Tibial nerve (tissue), 4 donors: ENCODE results near the gene TANK. TPM values are rescaled to one million over a fixed set of nuclear protein-coding genes. Genes with fewer than 3 reads are reported as not detected.
"Not testable (repeated sequence)": the region's sequence is repeated elsewhere in the genome, so short reads cannot be mapped to it uniquely, and the experiment has no call there.

ENCODE experiments used
- DNase-seq, 2 donors: peaks; one replicate each; pipeline ENCODE4 v3.0.0-alpha.2; 2019; ENCODE audit warnings: low spot score in 2 of 2
- H3K27ac ChIP-seq, 4 donors: fragments of 200-600 bp; sonication (generic) in 3 of 4; one replicate each; pipeline ENCODE4 v1.5.1; 2017 to 2019; ENCODE audit warnings: mild to moderate bottlenecking in 1 of 4
- H3K27me3 ChIP-seq, 2 donors: fragments of 200-600 bp; sonication (generic) in 1 of 2; one replicate each; pipeline versions ENCODE4 v1.5.1 to v1.6.0; 2017 to 2019
- H3K36me3 ChIP-seq, 3 donors: fragments of 200-600 bp; sonication (generic); one replicate each; pipeline ENCODE4 v1.5.1; 2018 to 2019
- H3K4me1 ChIP-seq, 4 donors: fragments of 200-600 bp; sonication (generic) in 3 of 4; one replicate each; pipeline ENCODE4 v1.5.1; 2017 to 2019
- H3K4me3 ChIP-seq, 4 donors: fragments of 200-600 bp; sonication (generic) in 3 of 4; one replicate each; pipeline ENCODE4 v1.5.1; 2017 to 2019; ENCODE audit warnings: mild to moderate bottlenecking in 1 of 4, moderate library complexity in 1 of 4
- H3K9me3 ChIP-seq, 4 donors: fragments of 200-600 bp; sonication (generic) in 3 of 4; one replicate each; pipeline ENCODE4 v1.5.1; 2017 to 2019
- CTCF ChIP-seq, 5 experiments: fragments of 200-600 bp in 3 of 5; fragments of 450-650 bp in 2 of 5; sonication (generic) in 3 of 5; IDR thresholded peaks; one replicate each; pipeline ENCODE4 v1.5.1; 2016 to 2019; ENCODE audit warnings: antibody characterized with exemption in 5 of 5, mild to moderate bottlenecking in 3 of 5, moderate library complexity in 2 of 5
- EP300 ChIP-seq, 2 donors: sonication (generic); formaldehyde crosslinking; IDR thresholded peaks; one replicate each; pipeline ENCODE4 v1.6.1; 2017; ENCODE audit warnings: antibody characterized with exemption in 2 of 2, mild to moderate bottlenecking in 1 of 2
- POLR2A ChIP-seq, 2 donors: fragments of 450-650 bp; IDR thresholded peaks; one replicate each; pipeline ENCODE4 v1.6.1; 2017; ENCODE audit warnings: antibody characterized with exemption in 2 of 2, mild to moderate bottlenecking in 2 of 2, moderate library complexity in 2 of 2
- WGBS, 2 donors: methylation state at CpG; one replicate each; pipeline ENCODE4 v1.1.5; 2018; 5-methylcytosine and 5-hydroxymethylcytosine counted together
- total RNA-seq, 4 donors: library from RNA; depleted of rRNA; stranded (reverse); fragments of >200 nt; gene quantifications; one replicate each; pipeline ENCODE4 v1.1.0, GENCODE V29; 2016

The TANK gene
- total RNA-seq, 4 donors from 2014 or later: 54.4 to 83.5 (median 75.1) TPM

GRCh38 chr2:161250864-161251436, 90.7 kb downstream of the TANK start:
- 24 to 33% methylated on average over 2 of the region's 2 CpGs for WGBS, 2 donors
- Histone ChIP-seq H3K36me3 (no peaks in the 10 kb centered on the region), H3K27ac (no peak overlapping the region), H3K4me1 (no peaks in the 10 kb centered on the region), H3K4me3 (no peak overlapping the region), H3K27me3 (no peaks in the 10 kb centered on the region), H3K9me3 (no peaks in the 10 kb centered on the region)
- TF ChIP-seq CTCF (IDR thresholded peaks at IDR 0.05) (peak in 2 of 5 experiments; percentile 11 to 24), EP300 (IDR thresholded peaks at IDR 0.05) (no peak)
- DNase-seq: no peak

DNA sequence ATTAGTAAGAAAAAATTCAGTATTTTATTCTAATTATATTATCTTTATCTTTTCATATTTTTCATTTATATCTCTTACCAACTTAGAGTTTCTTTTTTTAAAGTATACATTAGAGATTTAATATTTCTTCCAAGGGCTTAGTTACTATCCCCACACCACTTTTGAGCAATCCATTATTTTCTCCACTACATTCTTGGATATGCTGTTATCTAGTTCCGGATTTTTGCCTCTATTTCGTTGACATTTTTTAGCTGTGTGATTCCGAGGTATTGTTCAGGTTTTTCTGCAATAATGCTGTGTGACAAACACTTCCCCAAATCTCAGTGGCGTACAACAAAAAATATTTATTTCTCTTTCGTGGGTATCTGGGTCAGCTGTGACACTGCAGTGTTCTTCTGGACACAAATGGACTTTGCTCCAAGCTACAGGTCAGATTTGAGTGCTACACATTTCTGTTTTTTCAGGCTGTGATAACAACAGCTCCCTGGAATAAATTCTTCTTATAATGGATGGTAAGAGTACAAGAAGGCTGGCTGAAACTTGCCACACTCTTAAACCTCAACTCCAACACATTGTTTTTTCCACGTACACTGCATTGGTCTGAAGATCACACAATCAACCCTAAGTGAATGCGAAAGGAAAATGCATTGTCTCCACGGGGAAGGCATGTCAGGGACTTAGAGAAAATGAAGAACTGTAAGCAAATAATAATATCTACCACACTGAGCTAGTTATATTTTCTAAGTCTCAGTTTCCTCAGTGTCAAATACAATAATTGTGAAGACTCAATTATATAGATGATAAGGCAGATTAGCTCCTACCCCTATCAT, 97.1 kb downstream of the TANK start:
- no peak overlapping the region for H3K4me3 ChIP-seq
- TF ChIP-seq POLR2A (IDR thresholded peaks at IDR 0.05) (no peak), EP300 (IDR thresholded peaks at IDR 0.05) (no peak), CTCF (IDR thresholded peaks at IDR 0.05) (no peak)
- no peaks in the 10 kb centered on the region for H3K36me3 ChIP-seq
- no peaks in the 10 kb centered on the region for H3K27me3 ChIP-seq
- H3K9me3 ChIP-seq: no peaks in the 10 kb centered on the region
- 86 to 87% methylated on average over 8 of the region's 8 CpGs for WGBS, 2 donors
- no peaks in the 10 kb centered on the region for H3K4me1 ChIP-seq
- no peak overlapping the region for H3K27ac ChIP-seq
- DNase-seq: no peak

GRCh38 chr2:161265874-161266273, 105.6 kb downstream of the TANK start:
- Histone ChIP-seq H3K9me3 (no peaks in the 10 kb centered on the region), H3K27me3 (no peaks in the 10 kb centered on the region), H3K27ac (no peak overlapping the region), H3K36me3 (no peaks in the 10 kb centered on the region), H3K4me1 (no peaks in the 10 kb centered on the region), H3K4me3 (no peak overlapping the region)
- 95 to 97% methylated on average over 11 of the region's 11 CpGs for WGBS, 2 donors
- DNase-seq: no peak
- TF ChIP-seq EP300 (IDR thresholded peaks at IDR 0.05): no peak
- no peak for TF ChIP-seq CTCF (IDR thresholded peaks at IDR 0.05)
- TF ChIP-seq POLR2A (IDR thresholded peaks at IDR 0.05): no peak

GRCh38 chr2:161269111-161269510, 108.9 kb downstream of the TANK start:
- WGBS, 2 donors: 88 to 98% methylated on average over 3 of the region's 3 CpGs
- Histone ChIP-seq H3K4me1 (no peaks in the 10 kb centered on the region), H3K27ac (no peak overlapping the region), H3K36me3 (no peaks in the 10 kb centered on the region), H3K9me3 (peaks cover 0 to 3% (median 0%) of the 10 kb centered on the region in 4 donors), H3K4me3 (no peak overlapping the region), H3K27me3 (no peaks in the 10 kb centered on the region)
- DNase-seq: no peak
- TF ChIP-seq EP300 (IDR thresholded peaks at IDR 0.05) (no peak), CTCF (IDR thresholded peaks at IDR 0.05) (no peak), POLR2A (IDR thresholded peaks at IDR 0.05) (no peak)

- Histone ChIP-seq H3K4me3 (no peak overlapping the region), H3K36me3 (no peaks in the 10 kb centered on the region), H3K27ac (no peak overlapping the region), H3K9me3 (peaks cover 0 to 3% (median 0%) of the 10 kb centered on the region in 4 donors), H3K27me3 (no peaks in the 10 kb centered on the region), H3K4me1 (no peaks in the 10 kb centered on the region)
- peak; percentile 28 to 68 (median 45) for TF ChIP-seq CTCF (IDR thresholded peaks at IDR 0.05)
- no peak for TF ChIP-seq EP300 (IDR thresholded peaks at IDR 0.05)
- TF ChIP-seq POLR2A (IDR thresholded peaks at IDR 0.05): no peak
- DNase-seq: peak in 1 of 2 donors; percentile 85
- WGBS, 2 donors: 47 to 50% methylated on average over 5 of the region's 5 CpGs
Observed at GRCh38 chr2:161273038-161273760, 113.0 kb downstream of the TANK start.

GRCh38 chr2:161278564-161279229, 118.5 kb downstream of the TANK start:
- not testable (repeated sequence) for H3K4me1 ChIP-seq, H3K9me3 ChIP-seq, H3K27me3 ChIP-seq, H3K4me3 ChIP-seq, H3K27ac ChIP-seq, H3K36me3 ChIP-seq
- peak in 1 of 2 donors; percentile 12 for DNase-seq
- WGBS, 2 donors: 58 to 64% methylated on average over 11 of the region's 11 CpGs

GRCh38 chr2:161279230-161279815, 119.1 kb downstream of the TANK start:
- WGBS, 2 donors: 65 to 76% methylated on average over 5 of the region's 5 CpGs

More at GRCh38 chr2:161279230-161279815, 119.1 kb downstream of the TANK start:
- H3K4me1 ChIP-seq, H3K9me3 ChIP-seq, H3K4me3 ChIP-seq, H3K27ac ChIP-seq, DNase-seq, H3K36me3 ChIP-seq, H3K27me3 ChIP-seq: not testable (repeated sequence)
